HG03039 (cell line): ENCODE data around the gene FAM120A.

ENCODE experiments used
- ATAC-seq: cut with Tn5 transposase; IDR thresholded peaks from one replicate; pipeline ENCODE4 v1.9.1; 2021; ENCODE audit warnings: mild to moderate bottlenecking, moderate library complexity; ENCODE audit not compliant: unreplicated experiment

The FAM120A gene

GRCh38 chr9:93577078-93577974 lies 125.8 kb downstream of the FAM120A start:
- ATAC-seq = peak; percentile 16

- ATAC-seq = no peak
Observed at GRCh38 chr9:93577975-93578682, 126.6 kb downstream of the FAM120A start.

GRCh38 chr9:93578844-93579243 lies 127.4 kb downstream of the FAM120A start:
- no peak for ATAC-seq

GRCh38 chr9:93579711-93580516 lies 128.4 kb downstream of the FAM120A start:
- ATAC-seq = no peak

GRCh38 chr9:93580654-93581380 lies 129.3 kb downstream of the FAM120A start:
- ATAC-seq = no peak

- no peak for ATAC-seq
Observed at GRCh38 chr9:93582115-93582514, 130.6 kb downstream of the FAM120A start.

GRCh38 chr9:93582550-93582949 lies 131.1 kb downstream of the FAM120A start:
- ATAC-seq = no peak

- no peak for ATAC-seq
Observed at GRCh38 chr9:93585259-93585658, 133.8 kb downstream of the FAM120A start.

- ATAC-seq = no peak
Observed at GRCh38 chr9:93585695-93586094, 134.2 kb downstream of the FAM120A start.

- no peak for ATAC-seq
Observed at GRCh38 chr9:93586290-93587057, 135.0 kb downstream of the FAM120A start.

- no peak for ATAC-seq
Observed at GRCh38 chr9:93587284-93587650, 135.8 kb downstream of the FAM120A start.

GRCh38 chr9:93587651-93588347 lies 136.3 kb downstream of the FAM120A start:
- no peak for ATAC-seq

- ATAC-seq = no peak
Observed at GRCh38 chr9:93588641-93589609, 137.4 kb downstream of the FAM120A start.

- ATAC-seq = no peak
Observed at GRCh38 chr9:93589688-93590087, 138.2 kb downstream of the FAM120A start.

GRCh38 chr9:93590609-93591234 lies 139.2 kb downstream of the FAM120A start:
- ATAC-seq = no peak

- ATAC-seq = no peak
Observed at GRCh38 chr9:93591301-93592007, 140.0 kb downstream of the FAM120A start.

- no peak for ATAC-seq
Observed at GRCh38 chr9:93592008-93592642, 140.6 kb downstream of the FAM120A start.
